ENCODE data around the gene FADS3.

DNA sequence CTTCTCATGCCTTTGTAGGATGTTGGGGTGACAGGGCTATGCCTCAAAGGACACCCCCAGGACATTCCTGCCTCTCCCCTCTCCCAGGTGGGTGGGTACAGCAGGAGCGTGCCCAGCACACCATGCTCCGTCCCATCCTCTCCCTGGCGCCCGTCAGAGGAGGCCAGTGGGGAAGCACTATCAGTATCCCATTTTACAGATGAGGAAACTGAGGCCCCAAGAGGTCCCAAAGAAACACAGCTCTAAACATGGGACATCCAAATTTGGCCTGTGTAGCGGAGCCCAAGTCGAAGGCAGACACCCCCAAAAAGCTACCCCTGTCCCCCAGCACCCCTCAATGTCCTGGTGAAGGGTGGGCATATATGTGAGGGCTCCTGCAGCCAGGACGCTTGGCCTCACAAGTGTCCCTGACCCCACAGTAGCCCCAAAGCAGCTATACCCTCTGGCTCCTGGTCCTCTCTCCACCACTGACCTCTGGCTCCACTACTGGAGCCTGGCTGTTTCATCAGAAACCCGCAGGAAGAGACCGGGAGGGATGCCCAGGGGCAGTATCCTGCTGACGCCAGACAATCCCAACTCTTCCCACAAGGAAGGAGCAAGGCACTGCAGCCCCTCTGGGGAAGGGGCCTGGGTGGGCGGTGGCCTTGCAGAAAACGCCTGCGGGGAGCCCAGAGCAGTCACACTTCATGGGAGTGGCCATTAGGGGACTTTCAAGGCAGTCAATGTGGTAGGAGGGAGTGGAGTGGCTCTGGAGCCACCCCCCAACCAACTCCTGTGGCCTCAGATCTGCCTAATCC is 5.4 kb downstream of the FADS3 start:
- TF ChIP-seq, protein P1, sequence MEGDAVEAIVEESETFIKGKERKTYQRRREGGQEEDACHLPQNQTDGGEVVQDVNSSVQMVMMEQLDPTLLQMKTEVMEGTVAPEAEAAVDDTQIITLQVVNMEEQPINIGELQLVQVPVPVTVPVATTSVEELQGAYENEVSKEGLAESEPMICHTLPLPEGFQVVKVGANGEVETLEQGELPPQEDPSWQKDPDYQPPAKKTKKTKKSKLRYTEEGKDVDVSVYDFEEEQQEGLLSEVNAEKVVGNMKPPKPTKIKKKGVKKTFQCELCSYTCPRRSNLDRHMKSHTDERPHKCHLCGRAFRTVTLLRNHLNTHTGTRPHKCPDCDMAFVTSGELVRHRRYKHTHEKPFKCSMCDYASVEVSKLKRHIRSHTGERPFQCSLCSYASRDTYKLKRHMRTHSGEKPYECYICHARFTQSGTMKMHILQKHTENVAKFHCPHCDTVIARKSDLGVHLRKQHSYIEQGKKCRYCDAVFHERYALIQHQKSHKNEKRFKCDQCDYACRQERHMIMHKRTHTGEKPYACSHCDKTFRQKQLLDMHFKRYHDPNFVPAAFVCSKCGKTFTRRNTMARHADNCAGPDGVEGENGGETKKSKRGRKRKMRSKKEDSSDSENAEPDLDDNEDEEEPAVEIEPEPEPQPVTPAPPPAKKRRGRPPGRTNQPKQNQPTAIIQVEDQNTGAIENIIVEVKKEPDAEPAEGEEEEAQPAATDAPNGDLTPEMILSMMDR (IDR thresholded peaks at IDR 0.05): no peak
- TF ChIP-seq POLR2A (IDR thresholded peaks at IDR 0.05): no peak
- TF ChIP-seq POLR2AphosphoS5 (IDR thresholded peaks at IDR 0.05): no peak

Data from prostate gland (tissue), 2 donors.